Stimulated activated CD4-positive, alpha-beta T cell treated with anti-CD3 and anti-CD28 coated beads, Interleukin-15, amount 100 ng/mL, for 1 hour (primary cell): Measurements from ENCODE around the gene CNP.
"Not testable (repeated sequence)": the region's sequence is repeated elsewhere in the genome, so short reads cannot be mapped to it uniquely, and the experiment has no call there.

Experiments used
- DNase-seq, 2 donors: peaks; one replicate each; pipeline ENCODE4 v3.0.0-alpha.2; 2020; ENCODE audit warnings: low read depth in 1 of 2, low spot score in 1 of 2

CNP gene

GRCh38 chr17:41966463-41967140, at the start of gene CNP:
Gene CNP, plus strand, starts transcription at chr17:41966795. Its CDS starts 90 bp downstream, at chr17:41966885.
- DNase-seq = peak; percentile 79 to 90

GRCh38 chr17:41917192-41917591, 49.4 kb upstream of the CNP start:
- no peak for DNase-seq

- DNase-seq = peak; percentile 8 to 34
These were observed 48.8 kb upstream of the CNP start for GRCh38 chr17:41917679-41918313.

GRCh38 chr17:41918314-41919164, 48.1 kb upstream of the CNP start, which contains the start of gene ACLY:
Gene ACLY, minus strand, starts transcription at chr17:41918951. Its CDS starts 5,078 bp downstream, at chr17:41913873.
- peak; percentile 88 to 95 for DNase-seq

GRCh38 chr17:41919165-41919817, 47.3 kb upstream of the CNP start:
- DNase-seq = no peak

- no peak for DNase-seq
These were observed 46.6 kb upstream of the CNP start for GRCh38 chr17:41919840-41920579.

- DNase-seq = no peak
These were observed 46.0 kb upstream of the CNP start for GRCh38 chr17:41920580-41920955.

- no peak for DNase-seq
These were observed 40.5 kb upstream of the CNP start for GRCh38 chr17:41925991-41926590.

- no peak for DNase-seq
These were observed 37.8 kb upstream of the CNP start for GRCh38 chr17:41928693-41929251.

GRCh38 chr17:41930009-41930832, 36.4 kb upstream of the CNP start, which contains the start of gene ODAD4:
Gene ODAD4, plus strand, starts transcription at chr17:41930617. Its CDS starts 107 bp downstream, at chr17:41930724.
- peak; percentile 91 to 93 for DNase-seq

- not testable (repeated sequence) for DNase-seq
These were observed 35.8 kb upstream of the CNP start for GRCh38 chr17:41930833-41931156.

- not testable (repeated sequence) for DNase-seq
These were observed 34.9 kb upstream of the CNP start for GRCh38 chr17:41931715-41932114.

- DNase-seq = no peak
These were observed 33.7 kb upstream of the CNP start for GRCh38 chr17:41932816-41933389.

GRCh38 chr17:41935641-41936040, 31.0 kb upstream of the CNP start:
- no peak for DNase-seq

GRCh38 chr17:41937970-41938954, 28.3 kb upstream of the CNP start:
- no peak for DNase-seq

- DNase-seq = no peak
These were observed 27.4 kb upstream of the CNP start for GRCh38 chr17:41939044-41939692.

GRCh38 chr17:41939693-41940090, 26.9 kb upstream of the CNP start:
- no peak for DNase-seq
